Spleen (tissue), 7 donors: ENCODE measurements around the gene PACRG.

ENCODE experiments used
- POLR2A ChIP-seq, 3 donors: fragments of 450-650 bp; IDR thresholded peaks; one replicate each; pipeline ENCODE4 v1.5.1; 2017; ENCODE audit warnings: antibody characterized with exemption in 3 of 3, mild to moderate bottlenecking in 1 of 3
- TF ChIP-seq, protein P1 (sequence below), 11 experiments: fragments of 200-600 bp in 7 of 11; fragments of 450-650 bp in 4 of 11; sonication (generic) in 4 of 11; IDR thresholded peaks in 8 of 11; conservative IDR thresholded peaks in 3 of 11; 1 replicate in 7 of 11; 2 replicates in 4 of 11; pipeline versions ENCODE4 v1.4.0 to v1.8.0; 2016 to 2021; ENCODE audit warnings: antibody characterized with exemption in 11 of 11, inconsistent platforms in 4 of 11, mild to moderate bottlenecking in 1 of 11
- donor health status: DM: no; HTN: no; CAD: no; lungs with moderate emphysema.
- donor health status: DM: no; HTN: no; CAD: no.
- donor health status: DM: no; HTN: no; CAD: no.

DNA sequence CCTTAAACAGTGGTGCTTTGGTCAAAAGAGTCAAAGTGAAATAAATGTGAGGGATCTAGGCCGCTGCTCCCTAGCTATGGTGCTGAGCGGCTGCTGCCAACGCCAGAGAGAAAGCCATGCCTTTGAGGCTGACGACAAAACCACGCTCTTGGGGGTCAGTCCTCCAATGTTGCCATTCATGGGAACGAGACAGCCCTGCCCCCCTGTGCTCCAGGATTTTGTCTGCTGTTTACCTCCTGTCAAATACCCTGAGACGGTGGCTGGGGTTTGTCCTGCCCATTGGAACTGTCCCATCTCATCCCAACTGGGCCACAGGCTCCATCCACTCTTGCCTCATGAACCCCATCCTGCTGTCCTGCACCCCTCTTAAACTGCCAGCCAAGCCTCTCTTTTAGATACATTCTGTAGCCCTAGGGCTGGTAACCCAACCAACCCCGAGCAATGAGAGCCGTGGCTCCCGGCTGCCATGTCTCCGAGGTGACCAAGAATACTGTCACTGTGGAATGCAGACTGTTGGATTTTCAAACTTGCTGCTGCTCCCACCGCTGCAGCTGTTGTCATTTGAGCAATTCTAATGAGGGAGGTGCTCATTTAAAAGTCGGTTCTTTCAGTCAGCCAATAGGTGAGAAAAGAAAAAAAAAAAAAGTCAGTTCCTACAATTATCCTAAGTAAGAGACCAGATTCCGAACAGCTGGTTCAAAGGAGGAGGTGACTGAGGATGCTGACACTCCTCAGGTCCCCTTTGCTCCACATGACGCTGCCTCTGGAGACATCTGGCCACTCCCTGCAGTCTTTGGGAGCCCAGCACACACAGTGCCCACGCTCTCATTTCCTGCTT, 613.7 kb downstream of the PACRG start:
- no peak for TF ChIP-seq POLR2A (IDR thresholded peaks at IDR 0.05)
- TF ChIP-seq, protein P1, sequence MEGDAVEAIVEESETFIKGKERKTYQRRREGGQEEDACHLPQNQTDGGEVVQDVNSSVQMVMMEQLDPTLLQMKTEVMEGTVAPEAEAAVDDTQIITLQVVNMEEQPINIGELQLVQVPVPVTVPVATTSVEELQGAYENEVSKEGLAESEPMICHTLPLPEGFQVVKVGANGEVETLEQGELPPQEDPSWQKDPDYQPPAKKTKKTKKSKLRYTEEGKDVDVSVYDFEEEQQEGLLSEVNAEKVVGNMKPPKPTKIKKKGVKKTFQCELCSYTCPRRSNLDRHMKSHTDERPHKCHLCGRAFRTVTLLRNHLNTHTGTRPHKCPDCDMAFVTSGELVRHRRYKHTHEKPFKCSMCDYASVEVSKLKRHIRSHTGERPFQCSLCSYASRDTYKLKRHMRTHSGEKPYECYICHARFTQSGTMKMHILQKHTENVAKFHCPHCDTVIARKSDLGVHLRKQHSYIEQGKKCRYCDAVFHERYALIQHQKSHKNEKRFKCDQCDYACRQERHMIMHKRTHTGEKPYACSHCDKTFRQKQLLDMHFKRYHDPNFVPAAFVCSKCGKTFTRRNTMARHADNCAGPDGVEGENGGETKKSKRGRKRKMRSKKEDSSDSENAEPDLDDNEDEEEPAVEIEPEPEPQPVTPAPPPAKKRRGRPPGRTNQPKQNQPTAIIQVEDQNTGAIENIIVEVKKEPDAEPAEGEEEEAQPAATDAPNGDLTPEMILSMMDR (IDR thresholded peaks at IDR 0.05 in 8 of 11, conservative IDR thresholded peaks at IDR 0.05 in 3 of 11), result no peak
